ENCODE results near the gene SCG2.

SCG2 gene, protein sequence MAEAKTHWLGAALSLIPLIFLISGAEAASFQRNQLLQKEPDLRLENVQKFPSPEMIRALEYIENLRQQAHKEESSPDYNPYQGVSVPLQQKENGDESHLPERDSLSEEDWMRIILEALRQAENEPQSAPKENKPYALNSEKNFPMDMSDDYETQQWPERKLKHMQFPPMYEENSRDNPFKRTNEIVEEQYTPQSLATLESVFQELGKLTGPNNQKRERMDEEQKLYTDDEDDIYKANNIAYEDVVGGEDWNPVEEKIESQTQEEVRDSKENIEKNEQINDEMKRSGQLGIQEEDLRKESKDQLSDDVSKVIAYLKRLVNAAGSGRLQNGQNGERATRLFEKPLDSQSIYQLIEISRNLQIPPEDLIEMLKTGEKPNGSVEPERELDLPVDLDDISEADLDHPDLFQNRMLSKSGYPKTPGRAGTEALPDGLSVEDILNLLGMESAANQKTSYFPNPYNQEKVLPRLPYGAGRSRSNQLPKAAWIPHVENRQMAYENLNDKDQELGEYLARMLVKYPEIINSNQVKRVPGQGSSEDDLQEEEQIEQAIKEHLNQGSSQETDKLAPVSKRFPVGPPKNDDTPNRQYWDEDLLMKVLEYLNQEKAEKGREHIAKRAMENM

DNA sequence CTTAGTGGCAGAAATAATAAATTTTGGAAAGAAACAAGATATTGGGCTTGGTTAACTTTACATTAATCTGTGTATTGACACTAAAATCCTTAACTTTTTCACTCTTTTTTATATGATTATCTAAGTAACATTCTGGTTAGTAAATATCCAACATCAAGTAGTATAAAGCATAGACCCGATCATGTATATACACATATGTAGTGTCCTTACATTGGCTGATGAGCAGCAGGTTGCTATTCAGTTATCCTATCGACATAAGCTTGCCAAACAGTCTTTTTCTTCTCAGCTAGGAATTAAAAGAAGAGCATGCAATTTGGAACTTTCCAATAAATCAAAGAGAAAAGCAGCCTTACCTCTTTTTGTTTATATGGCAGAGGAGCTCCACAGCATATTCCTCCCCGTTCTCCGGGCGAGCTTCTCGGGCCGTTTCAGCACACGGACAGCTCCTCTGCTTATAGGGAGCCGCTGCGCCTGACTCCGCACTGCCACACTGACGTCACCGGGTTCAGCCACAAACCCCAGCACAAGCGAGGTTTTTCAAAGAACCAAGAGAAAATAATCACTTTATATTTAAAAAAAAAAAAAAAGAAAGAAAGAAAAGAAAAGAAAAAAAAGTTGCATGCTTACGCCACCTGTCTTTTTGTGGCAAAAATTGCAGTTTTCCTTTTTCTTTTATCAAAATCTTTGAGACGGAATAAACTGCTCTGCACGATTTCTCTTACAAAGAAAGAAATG lies at the start of gene SCG2:
Gene SCG2, minus strand, starts transcription at position 430 of the 735 bp plus-strand sequence. CDS start 3,079 bp downstream, outside the sequence.
- peak; percentile 73 for DNase-seq

DNA sequence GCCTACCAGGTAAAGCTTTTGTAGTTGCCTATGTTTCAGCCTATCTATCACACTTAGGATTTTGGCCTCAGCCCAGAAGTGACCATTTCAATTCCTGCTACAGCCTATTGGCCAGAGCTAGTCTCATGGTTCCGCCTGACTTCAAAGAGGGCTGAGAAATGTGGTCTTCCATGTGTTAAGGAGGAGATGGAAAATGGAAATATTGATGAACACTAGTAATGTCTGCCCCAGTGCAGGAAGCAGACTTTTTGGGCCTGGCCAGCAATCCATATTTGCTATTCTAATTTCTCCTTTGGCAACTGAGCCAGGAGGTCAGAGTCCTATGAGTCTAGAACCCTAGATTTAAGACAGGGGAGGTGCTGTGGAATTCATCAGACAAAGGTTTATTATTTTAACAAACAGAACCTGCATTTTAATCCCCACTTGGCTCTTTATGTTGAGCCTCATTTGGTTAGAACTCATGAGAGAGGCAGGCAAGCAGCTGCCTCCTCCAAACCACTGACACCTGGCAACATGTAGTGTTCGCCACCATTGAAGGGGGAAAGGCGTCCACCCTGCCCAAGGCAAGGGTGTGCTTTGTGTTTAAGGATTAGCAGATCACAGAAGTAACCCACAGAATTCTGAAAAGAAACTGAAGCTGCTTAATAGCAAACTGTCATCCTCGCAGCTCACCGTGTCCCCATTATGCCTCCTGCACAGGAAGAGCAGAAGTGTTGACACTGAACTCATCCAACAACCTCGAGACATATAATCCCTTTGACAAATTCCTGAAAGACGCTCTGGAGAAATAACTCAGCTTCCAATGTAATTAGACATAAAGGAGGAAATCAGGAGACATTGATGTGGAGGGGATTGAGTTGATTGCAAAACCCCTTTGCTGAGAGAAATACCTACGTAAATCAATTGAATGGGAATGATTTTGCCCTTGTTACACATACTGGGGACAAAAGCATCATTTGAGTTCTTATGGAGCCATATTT lies 47.7 kb upstream of the SCG2 start:
- DNase-seq: no peak

DNA sequence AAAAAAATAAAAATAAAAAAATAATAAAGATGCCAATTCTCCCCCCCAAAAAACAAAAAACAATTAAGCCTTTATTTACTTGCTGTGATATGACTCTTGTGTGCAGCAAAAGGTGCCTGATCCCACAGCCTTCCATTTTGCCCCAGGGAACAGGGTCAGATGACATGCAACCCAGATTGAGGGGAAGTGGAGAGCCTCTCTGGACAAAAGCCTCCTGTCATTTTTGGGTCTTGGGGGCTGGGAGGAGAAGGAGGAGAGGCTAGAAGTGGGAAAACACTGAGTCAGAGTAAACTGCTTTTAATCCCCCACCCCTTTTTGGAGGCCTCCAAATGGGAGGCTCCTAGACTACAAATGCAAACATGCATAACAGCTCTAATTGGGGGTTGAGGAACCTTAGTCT lies 46.6 kb upstream of the SCG2 start:
- DNase-seq: no peak

DNA sequence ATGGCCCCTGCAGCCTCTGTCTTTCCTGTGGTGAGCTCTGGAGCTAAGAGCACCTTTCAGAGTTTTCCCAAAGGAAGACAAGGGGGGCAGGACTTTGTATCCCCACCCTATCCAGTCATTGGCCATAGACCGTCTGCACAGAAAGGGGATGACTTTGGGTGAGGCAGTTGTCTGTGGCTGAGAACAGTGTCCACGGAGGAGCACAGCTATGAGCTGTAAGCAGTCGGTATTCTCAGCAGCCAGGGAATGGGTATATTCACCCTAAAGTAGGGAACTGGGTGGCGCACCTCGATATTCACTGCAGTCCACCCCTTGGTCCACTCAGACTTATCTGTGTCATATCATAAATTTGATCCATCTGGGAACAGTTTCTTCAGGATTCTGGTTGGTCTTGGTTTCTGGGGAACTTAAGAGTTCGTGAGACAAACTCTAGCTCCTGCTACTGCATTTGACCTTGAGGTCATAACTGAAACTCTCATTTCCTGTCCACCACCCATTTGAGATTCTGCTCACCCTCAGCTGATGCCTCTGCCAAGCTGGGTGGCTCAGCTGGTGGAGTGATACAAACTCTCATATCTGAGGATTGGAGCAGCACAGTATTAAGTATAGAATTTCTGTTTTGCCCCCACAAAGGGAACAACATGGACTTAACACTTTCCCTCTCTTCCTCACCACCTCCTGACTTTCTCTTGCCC lies 45.2 kb upstream of the SCG2 start:
- DNase-seq: no peak

DNA sequence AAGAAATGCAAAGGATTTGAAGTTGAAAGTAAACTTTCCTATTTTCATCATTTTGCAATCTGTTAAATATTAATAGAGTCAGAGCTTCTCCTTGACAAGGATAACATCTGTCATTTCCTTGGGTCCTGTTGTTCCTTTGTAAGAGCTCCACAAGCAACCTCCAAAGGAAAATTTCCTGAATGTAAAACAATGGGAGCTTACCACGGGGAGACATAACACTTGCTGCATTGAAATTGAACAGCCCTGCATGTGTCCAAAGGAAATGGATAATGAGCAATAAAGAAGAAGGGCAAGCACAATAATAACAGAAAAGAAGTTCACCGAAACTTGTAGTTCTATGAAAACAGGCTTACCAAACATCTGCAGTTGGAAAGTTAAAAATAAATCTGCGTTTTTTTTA lies 42.0 kb upstream of the SCG2 start:
- no peak for DNase-seq

DNA sequence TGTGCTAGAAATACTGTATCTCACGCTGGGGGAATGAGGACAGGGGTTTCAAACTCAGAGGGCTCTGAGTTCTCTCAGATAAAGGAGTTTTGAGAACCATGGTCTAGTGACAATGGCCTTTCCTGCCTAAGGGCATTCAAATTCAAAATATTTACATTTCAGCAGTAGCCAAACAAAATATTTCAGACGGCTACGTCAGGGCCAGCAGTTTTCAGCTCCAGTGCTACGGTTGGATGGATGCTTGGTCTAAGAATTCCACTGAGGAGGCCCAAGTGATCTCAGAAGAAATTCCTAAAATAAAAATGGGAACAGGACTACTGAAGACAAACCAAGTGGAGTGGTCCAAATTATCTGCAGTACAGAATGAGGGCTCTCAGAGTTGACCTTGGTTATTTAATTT lies 41.1 kb upstream of the SCG2 start:
- no peak for DNase-seq

DNA sequence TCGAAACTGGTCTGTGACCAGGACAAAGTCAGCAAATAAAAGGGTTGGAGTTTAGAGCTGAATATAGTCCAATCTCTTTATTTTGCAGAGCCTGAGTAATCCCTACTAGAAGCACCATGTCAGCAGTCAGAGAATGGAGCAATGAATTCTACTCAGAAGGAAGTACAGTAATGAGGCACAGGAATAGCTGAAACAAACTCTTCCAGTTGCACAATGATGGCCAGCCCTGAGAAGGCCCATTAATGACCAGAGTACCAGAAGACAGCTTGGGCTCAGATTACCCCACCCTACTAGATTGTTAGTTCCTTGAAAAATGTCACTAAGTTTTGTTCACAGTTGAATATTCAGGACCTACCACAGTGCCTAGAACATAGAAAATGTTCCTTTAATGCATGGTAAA lies 40.3 kb upstream of the SCG2 start:
- no peak for DNase-seq

DNA sequence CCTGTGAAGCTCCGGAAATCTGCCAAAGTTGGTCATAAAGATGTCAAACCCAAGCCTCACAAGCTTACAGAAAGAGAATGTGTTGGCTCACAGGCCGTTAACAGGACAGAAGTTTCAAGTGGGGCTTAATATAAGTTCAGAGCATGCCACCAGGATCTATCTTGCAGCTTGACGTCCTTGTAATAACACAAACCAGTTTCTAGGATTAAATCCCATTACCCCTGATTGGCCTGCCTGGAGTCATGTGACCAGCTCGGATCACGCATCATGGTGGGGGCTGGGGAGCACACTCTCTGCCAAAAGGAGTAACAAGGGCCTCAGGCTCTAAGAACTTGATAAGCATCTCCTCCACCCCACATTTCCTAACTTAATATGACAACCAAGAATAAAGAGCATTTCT lies 38.9 kb upstream of the SCG2 start:
- no peak for DNase-seq

DNA sequence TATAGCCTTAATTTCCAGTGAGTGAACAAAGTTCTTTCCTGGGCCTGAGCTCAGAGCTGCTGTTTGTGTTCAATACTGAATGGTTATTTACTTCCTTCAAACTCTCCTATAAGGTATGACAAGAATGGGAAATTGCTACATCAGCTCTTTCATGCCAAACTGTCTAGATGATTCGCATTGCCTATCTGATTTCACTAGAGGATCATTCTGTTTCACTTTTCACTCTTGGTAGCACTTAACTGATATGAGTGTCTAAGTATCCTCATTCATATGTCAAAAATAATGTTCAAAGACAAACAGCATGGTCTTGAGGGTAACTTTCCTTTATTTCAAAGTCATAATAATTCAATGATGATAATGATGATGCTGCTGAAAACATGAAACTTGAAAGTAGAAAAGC lies 32.9 kb upstream of the SCG2 start:
- peak; percentile 54 for DNase-seq

DNA sequence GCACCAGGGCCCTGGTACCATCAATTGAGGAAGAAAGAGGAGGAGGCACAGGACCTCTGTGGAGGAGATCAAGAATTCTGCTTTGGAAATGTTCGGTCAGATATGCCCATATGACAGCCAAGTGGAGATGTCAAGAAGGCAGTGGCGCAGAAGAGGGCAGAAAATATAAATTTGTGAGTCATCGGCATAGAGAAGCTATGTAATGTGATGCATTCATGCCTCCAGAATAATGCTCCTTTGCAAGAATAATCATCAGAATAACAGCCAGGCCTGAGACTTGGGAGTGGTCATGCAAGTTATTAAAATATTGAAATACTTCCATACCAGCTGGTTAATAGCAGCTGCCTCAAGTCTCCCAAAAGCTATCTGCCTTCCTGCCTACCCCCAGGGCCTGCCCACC lies 32.1 kb upstream of the SCG2 start:
- DNase-seq: no peak

DNA sequence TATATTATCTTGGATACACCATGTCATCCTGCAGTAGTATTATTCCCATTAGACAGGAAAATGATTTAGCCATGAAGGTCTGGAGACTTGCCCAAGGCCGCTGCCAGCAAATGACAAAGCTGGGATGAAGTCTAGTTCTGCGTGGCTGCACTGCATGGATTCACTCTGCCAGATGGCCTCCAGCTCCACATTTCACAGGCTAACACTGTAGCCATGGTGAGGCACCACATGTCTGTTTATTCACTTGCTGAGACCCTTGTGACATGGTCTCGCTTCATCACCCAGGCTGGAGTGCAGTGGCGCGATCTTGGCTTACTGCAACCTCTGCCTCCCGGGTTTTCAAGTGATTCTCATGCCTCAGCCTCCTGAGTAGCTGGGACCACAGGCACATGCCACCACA lies 31.5 kb upstream of the SCG2 start:
- DNase-seq: no peak

DNA sequence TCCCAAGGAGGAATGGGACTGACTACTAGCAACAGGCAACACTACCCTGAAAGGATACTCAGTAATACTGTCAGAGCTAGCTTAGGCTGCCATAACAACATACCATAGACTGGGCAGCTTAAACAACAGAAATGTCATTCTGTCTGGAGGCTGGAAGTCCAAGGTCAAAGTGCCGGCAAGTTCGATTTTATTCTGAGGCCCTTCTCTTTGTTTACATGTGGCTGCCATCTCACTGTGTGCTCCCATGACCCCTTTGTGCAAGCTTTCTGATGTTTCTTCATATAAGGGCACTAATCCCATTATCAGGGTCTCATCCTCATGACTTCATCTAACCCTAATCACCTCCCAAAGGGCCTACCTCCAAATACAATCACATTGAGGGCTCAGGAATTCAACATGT lies 30.7 kb upstream of the SCG2 start:
- no peak for DNase-seq

DNA sequence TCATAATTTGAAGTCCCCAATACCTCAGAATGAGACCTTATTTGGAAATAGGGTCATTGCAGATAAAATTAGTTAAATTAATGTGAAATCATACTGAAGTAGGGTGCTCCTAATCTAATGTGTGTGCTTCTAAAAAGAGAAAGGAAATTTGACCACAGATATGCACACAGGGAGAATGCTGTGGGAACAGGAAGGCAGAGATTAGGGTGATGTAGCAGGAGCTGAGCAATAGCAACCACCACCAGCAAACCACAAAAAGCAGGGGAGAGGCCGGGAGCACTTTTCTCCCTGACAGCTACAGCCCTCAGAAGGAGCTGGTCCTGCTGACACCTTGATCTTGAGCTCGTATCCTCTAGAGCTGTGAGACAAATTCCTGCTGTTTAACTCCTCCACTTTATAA lies 24.6 kb upstream of the SCG2 start:
- DNase-seq: peak; percentile 98

DNA sequence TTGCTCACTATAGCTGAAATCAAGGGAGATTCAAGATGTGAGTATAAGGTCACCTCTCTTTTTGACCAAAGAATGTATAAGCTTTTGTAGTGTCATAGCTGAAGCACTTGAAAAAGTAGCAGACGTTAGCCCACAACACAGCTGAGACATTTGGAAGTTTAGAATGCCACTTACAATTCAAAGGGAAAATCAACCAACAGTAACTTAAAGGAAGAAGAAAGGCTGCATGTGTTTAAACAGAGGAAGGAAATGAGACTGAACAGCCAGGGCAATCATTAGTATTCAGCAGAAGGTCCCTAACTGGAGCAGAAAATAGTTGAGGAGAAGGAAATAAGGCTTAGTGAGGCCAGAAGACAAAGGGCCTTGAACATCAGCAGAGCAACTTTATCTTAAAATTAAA lies 23.5 kb upstream of the SCG2 start:
- no peak for DNase-seq

DNA sequence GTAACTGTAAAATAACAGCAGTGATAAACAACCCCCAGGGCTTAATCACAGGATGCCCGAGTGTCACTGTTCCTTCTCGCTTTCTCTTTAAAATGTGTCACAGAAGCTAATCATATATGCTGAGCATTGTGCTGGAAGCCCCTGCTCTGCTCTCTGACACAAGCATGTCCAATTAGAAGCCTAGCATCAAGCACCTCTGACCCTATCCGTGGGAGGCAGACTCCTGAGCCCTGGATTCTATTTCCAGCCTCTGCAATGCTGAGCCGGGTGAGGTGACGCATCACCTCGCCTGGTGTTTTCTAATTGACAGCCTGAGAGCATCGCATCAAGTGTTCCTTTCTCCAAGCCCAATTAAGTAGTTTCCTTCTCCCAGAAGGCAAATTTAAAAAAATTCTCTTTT lies 19.7 kb upstream of the SCG2 start:
- no peak for DNase-seq

DNA sequence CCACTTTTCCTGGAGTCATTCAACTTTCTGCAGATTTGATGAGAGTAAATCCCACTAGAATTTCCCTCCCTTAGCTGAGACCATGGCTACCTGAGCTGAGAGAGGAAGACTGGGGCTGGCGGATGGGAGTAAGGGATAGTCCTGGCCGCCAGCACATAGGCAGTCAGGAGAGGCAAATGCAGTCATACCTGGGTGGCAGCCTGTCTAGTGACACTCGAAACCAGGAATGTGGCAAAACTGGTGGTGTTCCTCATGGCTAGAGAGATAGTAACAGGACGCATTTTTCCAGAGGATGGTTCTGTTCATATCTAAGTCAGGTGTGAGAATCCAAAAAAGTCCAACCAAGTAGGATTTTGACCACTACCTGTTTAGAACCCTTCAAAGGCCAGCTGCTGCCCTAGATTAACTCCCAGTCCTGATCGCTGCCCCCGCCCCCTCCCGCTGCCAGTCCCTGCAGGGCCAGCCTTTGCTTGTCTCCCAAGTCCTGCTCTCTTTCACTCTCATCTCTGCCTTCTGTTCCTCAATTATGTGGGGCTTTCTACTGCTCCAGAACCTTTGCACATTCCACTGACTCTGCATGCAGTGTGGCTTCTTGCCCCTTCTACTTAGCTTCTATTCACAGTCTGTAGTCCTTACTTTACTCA lies 17.4 kb upstream of the SCG2 start:
- DNase-seq: no peak

DNA sequence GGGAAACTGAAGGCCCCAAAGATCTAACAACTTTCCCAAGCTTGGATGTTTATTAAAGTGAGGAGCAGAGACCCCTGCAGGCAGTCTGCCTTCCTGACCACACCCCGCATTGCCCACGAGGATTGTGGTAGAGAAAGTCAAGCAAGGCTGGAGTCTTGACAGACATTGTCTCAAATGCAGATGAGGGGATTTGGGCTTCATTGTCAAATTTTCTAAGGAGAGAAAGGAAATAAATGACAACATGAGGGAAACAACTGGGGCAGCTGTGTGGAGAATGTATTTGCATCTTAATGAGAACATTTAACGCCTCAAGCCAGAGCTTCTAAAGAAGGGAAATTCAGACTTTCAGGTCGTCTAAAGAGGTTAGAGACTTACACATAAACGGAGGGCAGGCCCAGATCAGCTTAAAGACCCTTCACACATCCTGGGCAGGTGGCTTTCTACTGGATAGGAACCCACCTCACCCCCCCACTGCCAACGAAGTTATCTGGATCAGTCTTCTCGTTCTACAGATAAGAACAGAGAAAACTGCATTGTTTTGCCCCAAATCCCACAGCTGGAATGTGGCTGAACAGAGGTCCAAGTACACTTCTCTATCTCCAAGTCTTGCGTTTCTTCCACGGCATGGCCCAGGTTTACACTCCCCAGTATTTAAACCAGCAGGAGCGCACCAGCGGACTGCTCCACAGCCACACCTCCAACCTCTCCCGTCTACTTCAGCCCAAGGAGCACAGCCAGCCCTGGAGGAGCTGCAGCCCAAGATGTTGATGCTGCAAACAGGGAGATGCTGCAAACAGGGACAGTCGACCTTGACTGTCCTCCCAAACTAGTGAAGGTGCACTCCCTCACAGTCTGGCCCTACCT lies 16.2 kb upstream of the SCG2 start:
- DNase-seq: no peak

DNA sequence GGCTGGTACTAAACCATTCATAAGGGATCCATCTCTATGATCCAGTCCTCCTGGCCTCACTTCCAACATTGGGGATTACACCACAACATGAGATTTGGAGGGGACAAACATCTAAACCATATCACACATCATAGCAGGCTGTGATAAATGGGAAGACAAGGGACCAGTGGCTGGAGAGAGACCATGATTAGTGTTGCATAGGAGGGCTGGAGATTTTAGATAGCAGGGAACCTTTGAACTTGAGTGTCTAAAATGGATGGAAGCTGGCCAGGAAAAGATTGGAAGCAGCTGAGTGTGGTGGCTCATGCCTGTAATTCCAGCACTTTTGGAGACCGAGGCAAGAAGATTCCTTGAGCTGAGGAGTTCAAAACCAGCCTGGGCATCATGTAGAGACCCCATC lies 12.4 kb upstream of the SCG2 start:
- no peak for DNase-seq

DNA sequence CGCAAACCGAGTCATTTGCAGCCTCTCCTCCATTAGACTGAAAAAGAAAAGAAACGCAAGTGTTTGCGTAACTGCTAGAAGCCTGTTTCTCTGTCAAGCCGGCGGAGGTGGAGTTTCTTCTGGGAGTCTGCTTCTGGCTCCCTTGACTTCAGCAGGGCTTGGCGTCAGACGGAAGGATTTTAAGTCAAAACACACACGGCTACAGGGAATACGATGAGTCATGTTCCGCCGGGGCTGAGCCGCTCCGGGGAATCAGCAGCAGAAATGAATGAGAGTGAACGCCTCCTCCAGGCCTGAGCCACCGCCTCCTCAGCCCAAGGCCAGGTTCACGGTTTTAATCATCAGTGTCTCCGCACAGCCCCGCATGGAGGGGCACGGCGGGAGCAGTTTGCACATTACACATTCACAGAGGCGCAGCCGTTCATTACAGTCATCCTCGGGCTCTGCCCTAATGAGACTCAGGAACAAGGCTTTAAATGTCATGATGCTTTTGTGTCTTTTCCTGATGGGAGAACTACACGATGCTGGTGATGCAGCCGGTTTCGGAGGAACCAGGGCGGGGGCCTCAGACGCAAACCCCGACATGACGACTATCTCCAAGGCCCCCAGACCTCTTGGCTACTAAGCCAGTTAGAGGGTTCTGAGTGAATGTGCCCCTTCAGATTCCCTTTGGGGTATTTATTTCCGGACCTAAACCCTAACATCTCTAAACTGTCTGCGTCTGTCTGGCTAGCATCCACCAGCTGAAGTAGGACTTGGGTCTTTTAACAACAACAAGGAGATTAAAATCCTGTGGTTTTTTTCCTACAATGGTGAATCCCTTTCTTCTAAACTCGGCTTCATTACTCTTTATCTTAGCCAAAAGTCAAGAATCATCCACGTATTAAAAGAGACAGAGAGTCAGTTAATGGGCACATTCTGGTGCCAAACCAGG lies 11.1 kb upstream of the SCG2 start:
- peak; percentile 99 for DNase-seq

Data from NCI-H226 (cell line).